ENCODE results near the gene DCX.
"Not testable (repeated sequence)": the region's sequence is repeated elsewhere in the genome, so short reads cannot be mapped to it uniquely, and the experiment has no call there.

Gene DCX

DNA sequence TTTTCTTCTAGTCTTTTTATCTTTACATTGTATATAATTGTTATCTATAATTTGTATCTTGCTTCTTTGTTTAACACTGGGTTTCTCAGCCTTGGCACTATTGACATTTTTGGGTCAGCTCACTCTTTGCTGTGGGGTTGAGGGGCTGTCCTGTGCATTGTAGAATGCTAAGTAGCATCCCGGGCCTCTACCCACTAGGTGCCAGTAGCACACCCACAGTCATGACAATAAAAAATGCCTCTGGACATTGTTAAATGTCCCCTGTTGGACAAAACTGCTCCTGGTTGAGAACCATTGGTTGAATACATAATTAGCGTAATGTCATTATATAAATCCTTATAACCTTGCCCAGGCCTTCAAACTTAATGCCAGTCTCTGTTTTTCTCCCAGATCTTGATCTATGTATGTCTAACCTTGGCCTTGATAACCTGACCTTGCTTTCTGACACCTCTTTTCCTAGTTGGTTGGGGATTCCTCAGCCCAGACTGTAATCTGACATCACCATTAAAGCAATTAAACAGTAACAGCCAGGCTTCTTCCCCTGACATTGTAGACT, 46.1 kb downstream of the DCX start:
- no peak for DNase-seq

DNA sequence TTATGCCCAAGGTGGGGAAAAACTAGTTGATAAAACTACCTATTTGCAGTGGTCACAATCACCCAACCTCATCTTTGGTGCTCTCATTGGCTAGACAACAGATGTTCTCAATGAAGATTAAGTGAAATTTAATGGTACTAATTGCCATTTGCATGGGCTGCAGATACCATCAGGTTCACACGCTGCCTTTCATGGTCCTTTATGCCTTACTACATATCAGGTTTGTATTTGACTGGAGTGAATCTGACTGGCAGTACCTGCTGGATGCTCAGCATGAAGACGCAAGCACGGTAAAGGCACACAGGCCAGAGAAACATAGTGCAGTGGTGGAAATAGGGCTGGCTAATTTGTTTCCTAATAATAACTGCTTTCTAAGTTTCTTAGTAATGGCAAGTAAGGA, 48.3 kb downstream of the DCX start:
- DNase-seq = no peak

DNA sequence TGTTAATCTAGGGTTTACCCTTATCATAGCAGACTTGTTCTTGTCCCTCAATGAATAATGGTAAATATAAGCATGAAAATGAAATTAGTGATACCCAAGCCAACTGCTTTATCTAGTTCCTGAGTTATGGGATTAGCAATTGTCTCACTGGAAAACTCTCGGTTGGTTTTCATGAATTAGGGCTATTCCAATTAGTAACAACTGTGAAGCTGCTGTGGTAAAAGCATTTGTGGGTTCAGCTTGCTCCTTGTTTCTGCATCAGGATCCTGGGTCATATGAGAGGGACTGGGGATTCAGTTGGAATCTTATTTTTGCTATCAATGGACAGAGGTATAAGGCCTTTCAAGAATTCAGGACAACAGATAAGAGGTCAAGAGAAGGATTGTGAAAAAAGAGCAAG, 50.2 kb downstream of the DCX start:
- DNase-seq = no peak

DNA sequence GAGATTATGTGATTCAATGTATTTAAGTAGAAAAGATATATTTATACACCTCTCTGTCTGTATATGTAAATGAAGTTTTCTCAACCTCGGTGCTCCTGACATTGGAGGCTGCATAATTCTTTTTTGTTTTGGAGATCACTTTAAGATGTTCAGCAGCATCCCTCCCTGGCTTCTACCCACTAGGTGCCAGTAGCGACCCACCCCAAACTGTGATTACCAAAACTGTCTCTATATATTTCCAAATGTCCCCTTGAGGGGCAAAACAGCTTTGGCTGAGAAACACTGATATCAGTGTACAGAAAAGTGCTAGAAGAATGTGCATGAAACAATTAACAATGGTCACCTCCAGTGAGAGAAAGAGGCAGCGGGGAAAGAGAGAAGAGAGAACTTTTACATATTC, 51.2 kb downstream of the DCX start:
- no peak for DNase-seq

DNA sequence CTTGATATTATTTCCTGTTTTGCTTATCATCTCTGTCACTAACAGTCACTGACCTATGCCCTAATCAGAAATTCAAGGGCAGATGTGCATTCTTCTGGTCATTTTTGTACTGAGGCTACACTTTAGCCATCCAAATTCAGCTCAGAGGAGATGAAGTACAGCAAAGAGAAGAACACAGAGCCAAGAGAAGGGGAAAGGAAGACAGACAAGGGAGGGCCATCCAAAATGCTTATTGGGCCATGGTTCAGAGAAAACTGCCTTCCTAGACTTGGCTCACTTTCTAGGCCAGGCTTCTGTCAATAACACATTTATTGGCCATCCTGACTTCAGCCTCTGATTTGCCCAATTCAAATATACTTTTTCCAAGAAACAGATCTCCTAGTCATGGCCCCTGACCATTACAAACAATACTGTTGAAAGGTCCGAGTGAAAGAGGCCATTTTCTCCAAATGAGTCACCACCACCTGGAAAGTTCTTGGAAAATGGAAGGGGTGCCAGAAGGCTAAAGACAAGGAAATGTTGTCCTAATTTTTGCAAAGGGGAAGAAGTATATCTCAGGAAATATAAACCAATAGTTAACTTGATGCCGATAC, 56.4 kb downstream of the DCX start:
- DNase-seq = no peak

DNA sequence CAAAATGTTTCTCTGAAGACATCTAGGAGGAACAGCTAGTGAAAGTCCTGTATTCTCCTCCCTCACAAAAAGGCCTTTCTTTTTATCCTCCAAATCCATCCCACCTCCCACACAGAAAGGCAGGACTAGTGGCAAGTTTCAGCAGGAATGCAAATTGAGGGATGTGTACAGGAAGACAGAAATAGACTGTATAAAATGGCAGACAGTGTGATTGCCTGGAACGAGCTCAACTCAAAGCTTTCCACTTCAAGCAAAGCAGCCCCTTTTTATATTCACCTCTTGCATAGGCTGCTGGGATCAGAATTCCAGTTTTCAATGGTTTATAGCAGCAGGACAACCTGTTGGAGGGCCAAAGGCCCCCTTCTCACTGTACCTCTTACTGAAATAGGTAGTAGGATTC, 57.5 kb downstream of the DCX start:
- DNase-seq = no peak

DNA sequence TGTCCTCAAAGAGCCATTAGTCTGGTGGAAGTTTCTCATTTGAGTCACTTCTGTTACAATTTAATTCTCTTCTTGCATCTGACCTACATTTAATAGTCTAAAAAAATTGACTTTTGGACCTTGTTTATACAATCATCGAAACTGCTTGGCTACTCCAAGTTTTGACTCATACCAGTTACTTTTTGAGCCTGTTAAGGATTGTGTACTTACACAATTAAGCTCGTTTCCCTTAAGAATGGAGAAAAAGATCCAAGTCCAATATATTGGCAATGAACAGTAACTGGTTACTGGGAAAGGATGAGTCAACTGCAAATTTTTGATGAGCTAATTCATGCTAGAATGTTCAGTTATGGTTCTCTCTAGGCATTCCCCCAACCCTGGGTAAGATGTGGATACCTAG, 58.2 kb downstream of the DCX start:
- DNase-seq = no peak

DNA sequence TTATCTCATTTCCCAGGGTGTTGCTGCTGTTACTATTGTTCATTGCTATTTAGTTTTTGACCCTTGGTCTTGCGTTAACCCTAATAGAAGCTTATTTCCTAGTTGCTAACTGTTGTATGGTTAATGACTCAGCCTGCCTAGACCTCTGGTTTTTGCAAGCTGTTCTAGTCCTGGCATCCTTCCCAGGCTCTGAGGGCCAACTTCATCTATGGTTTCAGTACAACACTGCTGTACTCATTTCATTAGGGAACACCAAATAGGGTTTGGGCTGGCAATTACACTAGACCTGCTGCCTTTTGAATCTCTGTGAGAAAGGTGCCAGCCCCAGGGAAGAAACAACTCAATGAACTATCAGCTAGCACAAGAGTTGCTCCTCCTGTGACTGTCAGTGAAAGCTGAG, 59.6 kb downstream of the DCX start:
- no peak for DNase-seq

DNA sequence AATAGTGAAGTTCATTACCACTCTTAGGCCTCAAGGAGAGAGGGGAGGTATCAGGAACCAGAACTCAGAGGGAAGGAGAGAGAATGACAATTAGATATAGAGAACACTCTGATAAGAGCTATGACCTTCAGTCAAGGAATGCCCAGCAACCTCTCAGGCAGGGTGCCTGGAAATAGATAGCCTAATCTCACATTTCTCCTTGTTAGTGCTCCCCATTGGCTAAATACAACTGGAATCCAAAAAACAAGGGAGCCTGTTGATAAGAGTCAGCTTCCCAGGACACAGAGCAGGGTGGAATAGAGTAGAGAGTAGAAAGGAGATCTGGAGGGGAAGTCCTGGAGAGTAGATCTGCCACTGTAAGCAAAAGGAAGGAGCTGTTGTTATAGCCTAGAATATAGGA, 62.1 kb downstream of the DCX start:
- no peak for DNase-seq

DNA sequence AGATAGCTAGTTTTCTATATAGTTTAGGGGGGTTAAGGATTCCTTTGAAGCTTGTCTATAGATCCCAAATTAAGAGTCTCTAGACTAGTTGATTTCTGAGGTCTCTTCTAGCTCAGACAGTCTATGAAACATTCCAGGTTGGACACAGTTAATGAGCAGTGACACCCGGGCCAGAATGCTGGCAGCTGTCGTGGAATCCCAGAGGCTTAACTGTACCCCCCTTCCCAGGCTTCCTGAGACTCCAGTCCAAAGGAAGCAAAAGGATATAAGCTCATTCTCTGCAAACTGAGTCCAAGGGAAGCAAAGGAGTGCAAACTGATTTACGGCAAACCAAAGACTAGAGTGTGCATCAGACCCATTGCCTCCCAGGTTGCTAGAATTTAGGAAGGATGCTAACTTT, 62.9 kb downstream of the DCX start:
- no peak for DNase-seq

DNA sequence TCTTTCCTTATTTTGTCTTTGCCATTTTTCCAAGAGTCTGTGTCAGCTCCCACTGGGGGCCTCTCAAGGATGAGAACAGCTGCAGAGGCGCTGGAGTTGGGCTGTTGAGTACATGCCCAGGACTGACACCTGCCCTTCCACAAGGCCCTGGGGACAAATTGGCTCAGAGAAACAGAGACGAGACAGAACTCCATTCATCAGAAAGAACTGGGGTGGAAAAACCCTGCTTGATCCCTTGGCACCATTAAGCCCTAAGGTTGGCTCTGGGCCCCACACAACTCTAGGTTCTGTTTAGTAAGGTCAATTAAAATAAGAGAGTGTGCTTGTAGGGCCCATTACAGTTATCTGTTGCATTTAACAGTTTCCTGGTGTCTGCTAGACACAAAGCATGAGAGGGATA, 63.6 kb downstream of the DCX start:
- DNase-seq = no peak

DNA sequence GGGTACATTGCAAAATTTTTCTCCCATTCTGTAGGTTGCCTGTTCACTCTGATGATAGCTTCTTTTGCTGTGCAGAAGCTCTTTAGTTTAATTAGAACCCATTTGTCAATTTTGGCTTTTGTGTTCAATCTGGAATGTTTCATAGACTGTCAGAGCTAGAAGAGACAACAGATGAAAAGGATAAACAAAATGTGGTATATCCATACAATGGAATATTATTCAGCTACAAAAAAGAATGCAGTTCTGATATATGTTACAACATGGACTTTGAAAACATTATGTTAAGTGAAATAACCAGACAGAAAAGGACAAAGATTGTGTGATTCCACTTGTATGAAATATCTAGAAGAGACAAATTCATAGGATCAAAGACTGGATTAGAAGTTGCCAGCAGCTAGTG, 65.8 kb downstream of the DCX start:
- DNase-seq = not testable (repeated sequence)

DNA sequence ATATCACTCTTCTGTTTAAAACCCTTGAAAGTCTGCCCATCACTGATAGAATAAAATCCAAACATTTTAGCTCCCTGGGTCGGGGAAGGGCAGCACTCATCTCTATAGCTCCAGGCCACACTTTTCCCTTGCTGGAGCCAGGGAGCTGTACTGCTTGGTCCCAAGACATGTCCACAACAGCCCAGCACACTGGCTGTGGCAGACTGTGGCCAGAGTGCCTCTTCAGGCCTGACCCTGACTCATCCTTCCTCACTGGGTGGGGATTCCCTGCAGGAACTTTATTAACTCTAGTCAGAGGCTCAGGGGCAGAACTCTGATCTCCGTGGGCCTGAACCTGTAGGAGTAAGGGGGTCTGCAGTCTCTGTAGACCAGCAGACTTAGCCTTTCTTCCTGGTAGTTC, 71.9 kb downstream of the DCX start:
- no peak for DNase-seq

DNA sequence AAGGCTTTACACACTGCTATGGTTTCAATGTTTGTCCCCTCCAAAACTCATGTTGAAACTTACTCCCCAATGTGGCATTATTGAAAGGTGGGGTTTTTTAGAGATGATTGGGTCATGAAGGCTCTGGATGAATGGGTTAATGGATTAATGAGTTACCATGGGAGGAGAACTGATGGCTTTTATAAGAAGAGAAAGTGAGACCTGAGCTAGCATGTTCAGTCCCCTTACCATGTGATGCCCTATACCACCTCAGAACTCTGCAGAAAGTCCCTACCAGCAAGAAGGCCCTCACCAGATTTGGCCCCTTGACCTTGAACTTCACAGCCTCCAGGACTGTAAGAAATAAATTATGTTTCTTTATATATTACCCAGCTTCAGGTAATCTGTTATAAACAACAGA, 72.8 kb downstream of the DCX start:
- DNase-seq = no peak

DNA sequence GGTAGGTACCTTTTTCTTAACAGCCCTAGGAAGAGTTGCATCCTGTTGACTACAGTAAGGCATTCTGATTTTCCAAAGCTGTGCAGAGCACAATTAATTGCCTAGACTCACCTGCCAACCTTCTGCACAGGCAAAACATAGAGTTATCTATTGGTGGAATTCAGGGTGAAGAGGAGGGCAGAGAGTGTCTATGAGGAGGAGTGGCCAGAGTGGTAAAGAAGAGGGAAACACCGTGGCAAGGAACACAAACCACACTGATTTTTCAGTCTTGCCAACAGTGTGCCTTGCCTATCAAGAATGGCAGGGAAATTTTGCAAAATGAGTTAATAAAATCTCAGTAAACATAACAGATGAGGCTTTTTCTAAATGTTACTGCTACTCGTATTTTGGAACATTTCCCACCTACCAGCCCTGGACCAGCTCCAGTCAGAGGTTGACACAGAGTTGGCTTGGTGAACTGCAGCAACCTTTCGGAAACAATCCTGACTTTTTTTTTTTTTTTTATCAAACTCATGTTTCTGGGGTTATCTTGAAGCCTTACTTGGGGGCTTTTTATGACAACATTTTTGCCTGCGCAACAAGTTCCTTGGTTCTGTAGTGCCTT, 73.8 kb downstream of the DCX start:
- no peak for DNase-seq

DNA sequence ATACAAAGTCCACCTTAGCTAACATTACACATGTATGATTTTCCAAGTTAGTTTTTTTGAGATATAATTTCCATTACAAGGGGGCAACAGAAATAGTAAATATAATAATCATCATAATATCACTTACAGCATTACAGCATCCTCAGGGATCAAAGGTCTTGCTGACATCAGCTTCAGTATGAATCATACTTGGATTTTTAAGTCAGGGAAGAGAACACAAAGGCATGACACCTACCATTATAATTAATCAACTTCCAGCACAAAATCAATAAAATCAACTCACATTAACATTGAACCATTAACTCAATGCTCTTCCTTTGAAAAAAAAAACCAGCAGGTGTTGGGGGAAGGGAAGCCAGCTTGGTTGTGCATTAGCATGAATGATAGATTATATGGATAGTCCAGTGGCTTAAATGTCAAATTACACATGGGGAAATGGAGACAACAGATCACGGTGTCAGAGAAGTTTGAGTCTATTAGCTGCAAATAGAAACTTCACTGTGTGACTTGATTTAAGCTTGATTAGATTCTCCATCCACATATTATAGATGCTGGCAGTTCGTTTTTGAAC, 74.8 kb downstream of the DCX start:
- no peak for DNase-seq

DNA sequence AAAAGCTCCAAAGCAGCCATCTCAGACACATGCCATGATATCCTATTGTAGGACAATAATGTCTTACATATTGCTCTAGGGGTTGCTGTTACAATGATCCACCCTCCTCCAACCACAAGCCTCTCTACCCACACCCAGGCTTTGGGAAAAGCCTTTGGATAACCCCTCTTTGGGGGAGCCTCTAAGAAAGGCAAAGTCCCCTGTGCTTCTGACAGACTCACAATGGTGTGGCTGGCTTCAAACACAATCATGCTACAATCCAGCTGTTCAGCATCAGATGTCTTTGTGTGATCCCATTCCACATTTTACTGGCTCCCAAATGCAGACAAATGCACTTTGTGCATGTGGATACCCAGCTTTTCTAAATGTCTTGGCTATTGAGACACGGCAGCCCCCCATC, 75.9 kb downstream of the DCX start:
- DNase-seq = no peak

DNA sequence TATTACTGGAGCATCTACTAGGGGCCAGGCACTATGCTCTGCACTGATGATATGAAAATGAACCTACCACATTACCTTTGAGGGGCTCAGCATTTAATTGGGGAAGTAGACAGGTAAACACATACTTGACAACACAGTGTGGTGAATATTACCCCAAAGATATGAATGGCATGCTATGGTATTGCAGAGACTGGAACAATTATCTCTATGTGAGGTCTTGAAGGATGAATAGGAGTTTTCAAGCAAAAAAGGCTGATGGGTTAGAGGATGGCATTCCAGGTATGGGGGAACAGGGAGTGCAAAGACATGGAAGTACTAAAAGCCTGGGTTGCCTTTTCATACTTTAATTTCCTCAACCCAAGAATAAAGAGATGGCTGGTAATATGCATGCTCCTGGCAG, 82.6 kb downstream of the DCX start:
- DNase-seq = no peak

DNA sequence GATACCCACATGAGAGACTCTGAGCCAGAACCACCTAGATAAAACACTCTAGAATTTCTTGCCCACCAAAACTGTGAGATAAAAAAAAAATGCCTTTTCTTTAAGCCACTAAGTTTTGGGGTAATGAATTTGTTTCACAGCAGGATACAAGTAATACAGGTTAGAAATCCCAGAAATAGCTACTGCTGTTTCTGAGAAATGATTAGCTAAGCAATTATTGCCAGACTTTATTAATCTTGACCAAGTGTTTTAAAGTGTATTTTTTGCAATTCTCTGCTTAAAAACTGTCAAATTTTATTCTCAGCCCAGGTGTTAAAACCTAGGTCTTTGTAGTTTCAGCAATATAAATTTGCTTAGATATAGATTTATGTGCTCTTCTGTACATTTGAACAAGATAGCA, 83.1 kb downstream of the DCX start:
- DNase-seq = no peak

DNA sequence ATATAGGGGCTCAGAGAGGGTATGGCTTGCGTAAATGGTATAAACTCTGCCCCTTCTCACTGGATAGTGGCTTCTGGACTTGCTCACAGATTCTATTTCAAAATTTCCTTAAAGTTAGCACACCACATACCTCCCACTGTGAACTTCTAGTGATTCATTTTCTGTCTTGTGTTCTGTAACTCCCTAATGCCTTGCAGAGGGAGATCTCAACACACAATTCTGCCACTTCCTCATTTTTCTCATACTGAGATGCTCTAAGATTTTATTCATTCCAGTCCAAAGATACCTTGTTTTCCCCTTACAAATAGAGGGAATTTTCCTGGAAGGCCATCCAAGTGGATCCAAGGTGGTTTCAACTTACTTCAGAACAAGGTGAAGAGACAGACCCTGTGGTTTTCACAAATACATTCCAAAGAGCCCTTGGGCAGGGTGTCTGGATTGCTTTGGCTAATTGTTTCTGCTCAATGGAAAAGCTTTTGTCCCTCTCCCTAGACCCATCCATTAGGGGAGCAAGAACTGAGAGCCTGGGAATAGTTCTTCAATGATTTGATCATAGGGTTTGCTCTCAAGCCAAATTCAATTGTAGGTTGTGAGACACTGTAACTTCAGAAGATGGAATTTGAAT, 89.6 kb downstream of the DCX start:
- DNase-seq = no peak

DNA sequence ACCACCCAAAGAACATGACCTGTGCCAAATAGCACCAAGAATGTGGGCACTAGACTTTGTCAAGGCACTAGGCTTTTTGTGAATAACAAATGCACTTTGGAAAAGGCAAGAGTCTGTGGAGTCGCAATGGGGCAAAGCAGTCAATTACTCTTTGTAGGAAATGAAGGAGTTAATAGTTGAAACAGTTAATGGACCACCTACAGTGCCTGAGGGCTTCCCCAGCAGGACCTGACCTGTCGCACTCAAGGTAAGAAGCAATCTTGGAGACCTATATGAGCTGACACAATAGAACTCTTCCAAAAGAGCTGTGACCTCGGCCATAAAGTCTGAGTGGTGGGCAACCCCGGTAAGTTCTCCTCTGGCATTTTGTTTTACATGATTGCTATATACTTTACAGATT, 92.5 kb downstream of the DCX start:
- no peak for DNase-seq

DNA sequence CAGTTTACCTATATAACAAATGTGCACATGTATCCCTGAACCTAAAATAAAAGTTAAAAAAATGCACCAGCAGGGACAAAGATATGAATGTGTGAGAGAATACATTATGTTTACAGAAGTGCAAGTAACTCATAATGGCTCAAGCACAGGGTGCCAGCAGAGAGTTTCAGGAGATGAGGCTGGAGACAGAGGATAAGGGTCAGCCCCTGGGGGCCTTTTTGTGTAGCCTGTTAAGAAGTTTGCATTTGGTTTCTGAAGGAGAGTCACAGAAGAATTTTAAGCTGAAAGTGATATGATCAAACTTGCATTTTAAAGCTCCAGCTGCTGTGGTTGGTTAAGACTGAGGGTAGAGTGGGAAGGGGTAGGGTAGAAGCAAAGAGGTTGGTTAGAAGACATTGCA, 93.1 kb downstream of the DCX start:
- DNase-seq = no peak

DNA sequence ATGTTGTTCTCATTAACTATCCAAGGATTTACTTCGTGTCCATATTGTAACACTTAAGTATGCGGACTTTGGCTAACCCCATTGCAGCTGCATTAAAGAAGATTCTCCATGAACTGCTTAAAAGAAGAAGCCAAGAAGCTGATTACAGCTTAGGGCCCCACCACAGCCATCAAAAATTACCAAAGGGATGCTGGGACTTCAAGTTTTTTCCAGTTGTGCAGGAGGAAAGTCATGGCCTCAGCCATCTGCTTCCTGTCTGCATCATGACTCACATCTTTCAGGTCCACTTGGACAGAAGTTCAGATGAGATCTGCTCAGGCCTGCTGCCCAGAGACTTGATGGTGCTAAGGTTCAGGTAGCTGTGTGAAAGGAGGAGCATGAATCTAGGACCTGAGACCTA, 102.9 kb downstream of the DCX start:
- DNase-seq = no peak

DNA sequence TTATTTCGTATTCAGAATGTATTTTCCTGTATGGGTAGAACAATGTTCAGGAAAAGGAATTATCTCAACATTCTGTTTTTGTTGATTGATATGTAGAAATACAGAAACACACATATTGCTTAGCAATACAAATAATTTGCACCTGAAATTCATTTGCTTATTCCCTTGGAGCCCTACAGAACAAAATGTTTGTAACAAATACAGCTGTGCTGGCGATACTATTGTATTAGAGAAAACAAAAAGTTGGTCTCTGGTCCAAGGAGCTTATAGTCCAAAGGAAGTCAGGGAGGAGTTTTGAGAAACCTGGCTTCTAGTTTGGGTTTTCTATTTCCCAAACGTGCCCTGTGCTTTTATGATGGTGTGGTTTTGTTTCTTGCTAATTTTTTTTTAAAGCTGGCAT, 104.0 kb downstream of the DCX start:
- DNase-seq = no peak

Data from activated CD8-positive, alpha-beta memory T cell treated with anti-CD3 and anti-CD28 coated beads, Interleukin-2, amount 50 U/mL, for 48 hours (primary cell).